Lower lobe of right lung (tissue), 2 donors: ENCODE data around the gene TMEM92. TPM values are rescaled to one million over a fixed set of nuclear protein-coding genes. Genes with fewer than 3 reads are reported as not detected.

Experiments
- ATAC-seq, 2 donors: fragments of 200-7000 bp; cut with Tn5 transposase; one replicate each; pipeline ENCODE4 v1.9.1; 2020 to 2022; ENCODE audit warnings: mild to moderate bottlenecking in 2 of 2, moderate library complexity in 2 of 2
- DNase-seq: peaks from one replicate; pipeline ENCODE4 v3.0.0-alpha.2; 2020
- H3K27ac ChIP-seq: fragments of 200-600 bp; one replicate; pipeline ENCODE4 v1.8.0; 2022
- H3K27me3 ChIP-seq: fragments of 200-600 bp; one replicate; pipeline ENCODE4 v1.8.0; 2022; ENCODE audit warnings: low read depth
- H3K36me3 ChIP-seq: fragments of 200-600 bp; one replicate; pipeline ENCODE4 v1.8.0; 2022; ENCODE audit warnings: mild to moderate bottlenecking
- H3K4me1 ChIP-seq: fragments of 200-600 bp; one replicate; pipeline ENCODE4 v1.8.0; 2022
- H3K4me3 ChIP-seq: fragments of 200-600 bp; one replicate; pipeline ENCODE4 v1.8.0; 2022; ENCODE audit warnings: mild to moderate bottlenecking
- H3K9me3 ChIP-seq: fragments of 200-600 bp; one replicate; pipeline ENCODE4 v1.8.0; 2022
- CTCF ChIP-seq: fragments of 200-600 bp; IDR thresholded peaks from one replicate; pipeline ENCODE4 v1.8.0; 2022; ENCODE audit warnings: antibody characterized with exemption, mild to moderate bottlenecking
- intact Hi-C: fragments of 100-400 bp; cut with DNase I; formaldehyde crosslinking; loops from one replicate; pipeline ENCODE4 v1.11.0; 2022
- total RNA-seq: library from RNA; stranded (reverse); fragmentation: NEBNext Ultra II Directional; extraction: Animal tissue kit (Norgen Biotek cat#: 25700); gene quantifications from one replicate; pipeline ENCODE4 v1.2.1, GENCODE V29; 2021
- donor health status: DM: no; HTN: yes; CAD: no; lungs with severe emphysema.

TMEM92 gene
- total RNA-seq, 1 donor from 2014 or later = 9.2 TPM

- Histone ChIP-seq H3K9me3 (no peaks in the 10 kb centered on the region), H3K4me1 (peaks cover 11% of the 10 kb centered on the region), H3K4me3 (no peak overlapping the region), H3K27me3 (peaks cover 5% of the 10 kb centered on the region), H3K36me3 (no peaks in the 10 kb centered on the region), H3K27ac (no peak overlapping the region)
- DNase-seq (no peak), ATAC-seq (no peak)
- intact Hi-C loops = loop anchor here (10.0 kb wide), 1 partner anchor 55 kb away; the partner anchor contains the start of gene COL1A1
- no peak for TF ChIP-seq CTCF
These were observed 14.6 kb upstream of the TMEM92 start for GRCh38 chr17:50259477-50260324.

DNA sequence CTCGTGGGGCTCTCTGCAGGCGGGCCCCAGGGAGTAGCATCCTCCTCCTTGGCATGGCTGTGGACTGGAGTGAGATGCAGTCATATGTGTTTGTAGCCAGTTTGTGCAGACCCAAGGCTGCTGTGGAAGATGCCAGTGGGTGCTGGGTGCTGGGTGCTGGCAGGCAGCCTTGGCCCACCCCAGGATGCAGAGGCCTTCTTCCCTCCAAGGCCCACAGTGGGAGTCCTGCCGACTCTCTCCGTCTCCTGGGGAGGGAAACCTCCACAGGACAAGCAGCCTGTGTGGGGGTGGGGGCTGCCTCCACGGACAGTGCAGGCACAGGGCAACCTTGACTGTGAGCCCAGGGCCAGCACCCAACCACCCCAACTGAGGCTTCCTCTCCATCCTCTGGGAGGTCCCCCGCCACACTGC lies 13.8 kb upstream of the TMEM92 start:
- Histone ChIP-seq H3K4me1 (peaks cover 16% of the 10 kb centered on the region), H3K9me3 (no peaks in the 10 kb centered on the region), H3K36me3 (no peaks in the 10 kb centered on the region), H3K27me3 (peaks cover 5% of the 10 kb centered on the region), H3K4me3 (no peak overlapping the region), H3K27ac (no peak overlapping the region)
- no peak for TF ChIP-seq CTCF
- peak; percentile 9 for DNase-seq
- intact Hi-C loops = loop anchor here (10.0 kb wide), 1 partner anchor 56 kb away; the partner anchor contains the start of gene COL1A1
- ATAC-seq = no peak

- ATAC-seq (no peak), DNase-seq (peak; percentile 24)
- Histone ChIP-seq H3K4me1 (peaks cover 24% of the 10 kb centered on the region), H3K4me3 (no peak overlapping the region), H3K9me3 (no peaks in the 10 kb centered on the region), H3K36me3 (no peaks in the 10 kb centered on the region), H3K27me3 (peaks cover 5% of the 10 kb centered on the region), H3K27ac (no peak overlapping the region)
- TF ChIP-seq CTCF = no peak
- intact Hi-C loops = loop anchor here (10.0 kb wide), 1 partner anchor 56 kb away; the partner anchor contains the start of gene COL1A1
These were observed 13.0 kb upstream of the TMEM92 start for GRCh38 chr17:50261051-50261915.

GRCh38 chr17:50262001-50262794 lies 12.1 kb upstream of the TMEM92 start:
- DNase-seq = no peak
- H3K27ac ChIP-seq = no peak overlapping the region
- intact Hi-C loops = loop anchor here (10.0 kb wide), 1 partner anchor 57 kb away; the partner anchor contains the start of gene COL1A1
- ATAC-seq = peak; percentile 26 to 32
- TF ChIP-seq CTCF = no peak
- H3K9me3 ChIP-seq = no peaks in the 10 kb centered on the region
- peaks cover 5% of the 10 kb centered on the region for H3K27me3 ChIP-seq
- H3K4me1 ChIP-seq = peaks cover 33% of the 10 kb centered on the region
- no peaks in the 10 kb centered on the region for H3K36me3 ChIP-seq
- no peak overlapping the region for H3K4me3 ChIP-seq
